GM23338 (cell line): ENCODE results near the gene ARX. TPM values are rescaled to one million over a fixed set of nuclear protein-coding genes. Genes with fewer than 3 reads are reported as not detected.

Experiments
- ATAC-seq: fragments of 200-7000 bp; cut with Tn5 transposase; 3 replicates; pipeline ENCODE4 v1.9.1; 2020
- DNase-seq: peaks from one replicate; pipeline ENCODE4 v3.0.0-alpha.2; 2015; ENCODE audit warnings: low spot score
- H2AFZ ChIP-seq: fragments of 200-600 bp; sonication (generic); 2 replicates; pipeline ENCODE4 v1.8.0; 2016; ENCODE audit warnings: antibody characterized with exemption, mild to moderate bottlenecking, moderate library complexity
- H3F3A ChIP-seq: fragments of 200-600 bp; sonication (generic); replicated peaks from 2 replicates; pipeline ENCODE4 v1.8.0; 2017; ENCODE audit warnings: antibody characterized with exemption, mixed run types, low read depth
- H3K27ac ChIP-seq: fragments of 200-600 bp; sonication (generic); 2 replicates; pipeline ENCODE4 v1.6.1; 2016; ENCODE audit warnings: low read depth
- H3K27me3 ChIP-seq: fragments of 200-600 bp; sonication (generic); 2 replicates; pipeline ENCODE4 v1.8.0; 2016; ENCODE audit warnings: mild to moderate bottlenecking, mixed run types, moderate library complexity; ENCODE audit not compliant: insufficient read depth
- H3K36me3 ChIP-seq: fragments of 200-600 bp; sonication (generic); 2 replicates; pipeline ENCODE4 v1.8.0; 2016; ENCODE audit warnings: mild to moderate bottlenecking; ENCODE audit not compliant: insufficient read depth
- H3K4me1 ChIP-seq: fragments of 200-600 bp; sonication (generic); 2 replicates; pipeline ENCODE4 v1.8.0; 2016; ENCODE audit warnings: mild to moderate bottlenecking, moderate library complexity; ENCODE audit not compliant: insufficient read depth
- H3K4me2 ChIP-seq: fragments of 200-600 bp; sonication (generic); 2 replicates; pipeline ENCODE4 v1.7.1; 2017; ENCODE audit warnings: mixed run types
- H3K4me3 ChIP-seq: fragments of 200-600 bp; sonication (generic); 2 replicates; pipeline ENCODE4 v1.6.1; 2016; ENCODE audit warnings: mixed run types
- H3K79me2 ChIP-seq: fragments of 200-600 bp; sonication (generic); replicated peaks from 2 replicates; pipeline ENCODE4 v1.8.0; 2017; ENCODE audit warnings: mild to moderate bottlenecking; ENCODE audit not compliant: insufficient read depth
- H3K9me2 ChIP-seq: fragments of 200-600 bp; sonication (generic); 2 replicates; pipeline ENCODE4 v1.8.0; 2017; ENCODE audit not compliant: insufficient read depth
- H4K20me1 ChIP-seq: fragments of 200-600 bp; sonication (generic); replicated peaks from 2 replicates; pipeline ENCODE4 v1.8.0; 2017; ENCODE audit warnings: mild to moderate bottlenecking; ENCODE audit not compliant: insufficient read depth
- H3K27ac Mint-ChIP-seq: 2 replicates; pipeline ENCODE4 v1.8.0; 2020; ENCODE audit warnings: inconsistent platforms, mild to moderate bottlenecking, moderate library complexity, mixed read lengths
- H3K27me3 Mint-ChIP-seq: 3 replicates; pipeline ENCODE4 v1.8.0; 2022; ENCODE audit warnings: low read depth, mild to moderate bottlenecking, moderate library complexity, mixed read lengths, inconsistent platforms; ENCODE audit not compliant: insufficient read depth, poor library complexity
- H3K36me3 Mint-ChIP-seq: 3 replicates; pipeline ENCODE4 v1.8.0; 2021; ENCODE audit warnings: low read depth, mild to moderate bottlenecking, inconsistent platforms, moderate library complexity, mixed read lengths
- H3K4me1 Mint-ChIP-seq: 3 replicates; pipeline ENCODE4 v1.8.0; 2020; ENCODE audit warnings: mild to moderate bottlenecking, inconsistent platforms, mixed read lengths
- H3K4me3 Mint-ChIP-seq: 3 replicates; pipeline ENCODE4 v1.8.0; 2021; ENCODE audit warnings: moderate library complexity, mild to moderate bottlenecking, inconsistent platforms, mixed read lengths
- H3K9me3 Mint-ChIP-seq: 3 replicates; pipeline ENCODE4 v1.8.0; 2020; ENCODE audit warnings: moderate library complexity, mild to moderate bottlenecking, inconsistent platforms, mixed read lengths
- CREB1 ChIP-seq: fragments of 250-450 bp; sonication (Bioruptor Pico); IDR thresholded peaks from 2 replicates; pipeline ENCODE4 v1.5.0; 2020; ENCODE audit warnings: low read depth, mild to moderate bottlenecking, moderate library complexity
- EZH2 ChIP-seq: fragments of 200-600 bp; sonication (generic); IDR thresholded peaks from one replicate; pipeline ENCODE4 v1.8.0; 2017; ENCODE audit warnings: antibody characterized with exemption, mild to moderate bottlenecking, low read depth; ENCODE audit not compliant: unreplicated experiment
- EZH2phosphoT487 ChIP-seq: fragments of 200-600 bp; sonication (generic); IDR thresholded peaks from one replicate; pipeline ENCODE4 v1.8.1; 2018; ENCODE audit warnings: antibody characterized with exemption; ENCODE audit not compliant: unreplicated experiment
- JUNB ChIP-seq: IDR thresholded peaks from one replicate; pipeline ENCODE4 v1.6.1; 2016; ENCODE audit warnings: antibody characterized with exemption; ENCODE audit not compliant: unreplicated experiment
- NANOG ChIP-seq: IDR thresholded peaks from 2 replicates; pipeline ENCODE4 v1.6.1; 2016; ENCODE audit warnings: antibody characterized with exemption, borderline replicate concordance
- POLR2AphosphoS5 ChIP-seq: IDR thresholded peaks from 2 replicates; pipeline ENCODE4 v1.6.1; 2016; ENCODE audit warnings: antibody characterized with exemption, low read depth
- STAT1 ChIP-seq: IDR thresholded peaks from one replicate; pipeline ENCODE4 v1.6.1; 2016; ENCODE audit warnings: antibody characterized with exemption; ENCODE audit not compliant: unreplicated experiment
- ZNF114 ChIP-seq: fragments of 250-450 bp; sonication (Bioruptor Pico); IDR thresholded peaks from 2 replicates; pipeline ENCODE4 v1.5.0; 2020; ENCODE audit warnings: mild to moderate bottlenecking, moderate library complexity
- ZNF331 ChIP-seq: fragments of 250-450 bp; sonication (Bioruptor Pico); IDR thresholded peaks from 2 replicates; pipeline ENCODE4 v1.5.0; 2020; ENCODE audit warnings: low read depth, mild to moderate bottlenecking, moderate library complexity
- polyA plus RNA-seq: library from polyadenylated mRNA; unstranded; fragments of >200 nt; fragmentation: Nextera tagmentation; extraction: Ambion mirVana; gene quantifications from 2 replicates; pipeline ENCODE4 v1.2.1, GENCODE V29; 2016
- total RNA-seq: library from RNA; depleted of rRNA; stranded (reverse); fragments of >200 nt; shearing (Covaris generic); gene quantifications from 2 replicates; pipeline ENCODE4 v1.2.3, GENCODE V29; 2014
- TF ChIP-seq, protein P1 (sequence below), 2 experiments: fragments of 200-600 bp in 1 of 2; sonication (generic) in 1 of 2; conservative IDR thresholded peaks; 2 replicates each; pipeline versions ENCODE4 v1.5.1 to v1.6.1; 2016 to 2017; ENCODE audit warnings: antibody characterized with exemption in 2 of 2, low read depth in 2 of 2, mild to moderate bottlenecking in 2 of 2, moderate library complexity in 1 of 2
- TF ChIP-seq, protein P2 (sequence below): IDR thresholded peaks from one replicate; pipeline ENCODE4 v1.6.1; 2018; ENCODE audit warnings: antibody characterized with exemption; ENCODE audit not compliant: unreplicated experiment
- TF ChIP-seq, protein P3 (sequence below): IDR thresholded peaks from 2 replicates; pipeline ENCODE4 v1.6.1; 2016; ENCODE audit warnings: antibody characterized with exemption
- TF ChIP-seq, protein P4 (sequence below): fragments of 250-450 bp; sonication (Bioruptor Pico); IDR thresholded peaks from 2 replicates; pipeline ENCODE4 v1.5.0; 2020; ENCODE audit warnings: mild to moderate bottlenecking, moderate library complexity

ARX gene
- total and polyA plus RNA-seq, 2 experiments from 2014 or later = 0.13 TPM; not detected in 1

DNA sequence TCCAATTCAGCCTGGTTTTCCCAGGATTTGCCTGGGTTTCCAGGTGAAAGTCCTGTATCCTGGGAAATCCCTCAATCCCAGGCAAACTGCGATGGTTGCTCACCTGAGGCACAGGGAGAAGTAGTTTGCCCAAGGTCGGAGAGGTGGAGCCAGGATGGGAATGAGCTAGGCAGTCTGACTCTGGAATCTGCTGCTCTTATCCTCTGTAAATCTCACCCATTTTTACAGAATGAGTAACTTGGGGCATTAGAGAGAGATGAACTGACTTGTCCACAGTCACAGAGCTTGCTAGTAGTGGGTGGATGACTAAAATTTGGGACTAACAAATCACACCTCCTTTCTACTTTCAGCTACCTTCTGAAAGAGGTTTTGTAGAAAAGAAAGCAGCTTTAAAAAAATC is 9.8 kb upstream of the ARX start:
- DNase-seq (no peak), ATAC-seq (no peak)
- H3K27ac Mint-ChIP-seq = no peak overlapping the region
- Histone ChIP-seq H2AFZ (no peak overlapping the region), H3K4me3 (no peak overlapping the region), H3K79me2 (no peaks in the 10 kb centered on the region), H3F3A (no peaks in the 10 kb centered on the region), H3K27me3 (peaks cover 35% of the 10 kb centered on the region), H3K4me2 (no peak overlapping the region), H4K20me1 (no peaks in the 10 kb centered on the region), H3K27ac (no peak overlapping the region), H3K9me2 (no peaks in the 10 kb centered on the region), H3K4me1 (peaks cover 28% of the 10 kb centered on the region), H3K36me3 (no peaks in the 10 kb centered on the region)
- H3K4me1 Mint-ChIP-seq = peaks cover 38% of the 10 kb centered on the region
- H3K27me3 Mint-ChIP-seq = peaks cover 43% of the 10 kb centered on the region
- TF ChIP-seq NANOG = no peak
- TF ChIP-seq, protein P1, sequence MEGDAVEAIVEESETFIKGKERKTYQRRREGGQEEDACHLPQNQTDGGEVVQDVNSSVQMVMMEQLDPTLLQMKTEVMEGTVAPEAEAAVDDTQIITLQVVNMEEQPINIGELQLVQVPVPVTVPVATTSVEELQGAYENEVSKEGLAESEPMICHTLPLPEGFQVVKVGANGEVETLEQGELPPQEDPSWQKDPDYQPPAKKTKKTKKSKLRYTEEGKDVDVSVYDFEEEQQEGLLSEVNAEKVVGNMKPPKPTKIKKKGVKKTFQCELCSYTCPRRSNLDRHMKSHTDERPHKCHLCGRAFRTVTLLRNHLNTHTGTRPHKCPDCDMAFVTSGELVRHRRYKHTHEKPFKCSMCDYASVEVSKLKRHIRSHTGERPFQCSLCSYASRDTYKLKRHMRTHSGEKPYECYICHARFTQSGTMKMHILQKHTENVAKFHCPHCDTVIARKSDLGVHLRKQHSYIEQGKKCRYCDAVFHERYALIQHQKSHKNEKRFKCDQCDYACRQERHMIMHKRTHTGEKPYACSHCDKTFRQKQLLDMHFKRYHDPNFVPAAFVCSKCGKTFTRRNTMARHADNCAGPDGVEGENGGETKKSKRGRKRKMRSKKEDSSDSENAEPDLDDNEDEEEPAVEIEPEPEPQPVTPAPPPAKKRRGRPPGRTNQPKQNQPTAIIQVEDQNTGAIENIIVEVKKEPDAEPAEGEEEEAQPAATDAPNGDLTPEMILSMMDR (conservative IDR thresholded peaks at IDR 0.05; ENCODE audit: low read depth in 2 of 2) = no peak
- TF ChIP-seq, protein P2, sequence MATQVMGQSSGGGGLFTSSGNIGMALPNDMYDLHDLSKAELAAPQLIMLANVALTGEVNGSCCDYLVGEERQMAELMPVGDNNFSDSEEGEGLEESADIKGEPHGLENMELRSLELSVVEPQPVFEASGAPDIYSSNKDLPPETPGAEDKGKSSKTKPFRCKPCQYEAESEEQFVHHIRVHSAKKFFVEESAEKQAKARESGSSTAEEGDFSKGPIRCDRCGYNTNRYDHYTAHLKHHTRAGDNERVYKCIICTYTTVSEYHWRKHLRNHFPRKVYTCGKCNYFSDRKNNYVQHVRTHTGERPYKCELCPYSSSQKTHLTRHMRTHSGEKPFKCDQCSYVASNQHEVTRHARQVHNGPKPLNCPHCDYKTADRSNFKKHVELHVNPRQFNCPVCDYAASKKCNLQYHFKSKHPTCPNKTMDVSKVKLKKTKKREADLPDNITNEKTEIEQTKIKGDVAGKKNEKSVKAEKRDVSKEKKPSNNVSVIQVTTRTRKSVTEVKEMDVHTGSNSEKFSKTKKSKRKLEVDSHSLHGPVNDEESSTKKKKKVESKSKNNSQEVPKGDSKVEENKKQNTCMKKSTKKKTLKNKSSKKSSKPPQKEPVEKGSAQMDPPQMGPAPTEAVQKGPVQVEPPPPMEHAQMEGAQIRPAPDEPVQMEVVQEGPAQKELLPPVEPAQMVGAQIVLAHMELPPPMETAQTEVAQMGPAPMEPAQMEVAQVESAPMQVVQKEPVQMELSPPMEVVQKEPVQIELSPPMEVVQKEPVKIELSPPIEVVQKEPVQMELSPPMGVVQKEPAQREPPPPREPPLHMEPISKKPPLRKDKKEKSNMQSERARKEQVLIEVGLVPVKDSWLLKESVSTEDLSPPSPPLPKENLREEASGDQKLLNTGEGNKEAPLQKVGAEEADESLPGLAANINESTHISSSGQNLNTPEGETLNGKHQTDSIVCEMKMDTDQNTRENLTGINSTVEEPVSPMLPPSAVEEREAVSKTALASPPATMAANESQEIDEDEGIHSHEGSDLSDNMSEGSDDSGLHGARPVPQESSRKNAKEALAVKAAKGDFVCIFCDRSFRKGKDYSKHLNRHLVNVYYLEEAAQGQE = no peak
- no peak for TF ChIP-seq EZH2phosphoT487
- TF ChIP-seq ZNF114 (CRISPR knock-in tag) = no peak
- TF ChIP-seq STAT1 = no peak
- TF ChIP-seq EZH2 = no peak
- TF ChIP-seq, protein P3, sequence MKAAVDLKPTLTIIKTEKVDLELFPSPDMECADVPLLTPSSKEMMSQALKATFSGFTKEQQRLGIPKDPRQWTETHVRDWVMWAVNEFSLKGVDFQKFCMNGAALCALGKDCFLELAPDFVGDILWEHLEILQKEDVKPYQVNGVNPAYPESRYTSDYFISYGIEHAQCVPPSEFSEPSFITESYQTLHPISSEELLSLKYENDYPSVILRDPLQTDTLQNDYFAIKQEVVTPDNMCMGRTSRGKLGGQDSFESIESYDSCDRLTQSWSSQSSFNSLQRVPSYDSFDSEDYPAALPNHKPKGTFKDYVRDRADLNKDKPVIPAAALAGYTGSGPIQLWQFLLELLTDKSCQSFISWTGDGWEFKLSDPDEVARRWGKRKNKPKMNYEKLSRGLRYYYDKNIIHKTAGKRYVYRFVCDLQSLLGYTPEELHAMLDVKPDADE = no peak
- TF ChIP-seq CREB1 = no peak
- TF ChIP-seq POLR2AphosphoS5 = no peak
- TF ChIP-seq ZNF331 (CRISPR knock-in tag) = no peak
- TF ChIP-seq JUNB = no peak
- TF ChIP-seq, protein P4, sequence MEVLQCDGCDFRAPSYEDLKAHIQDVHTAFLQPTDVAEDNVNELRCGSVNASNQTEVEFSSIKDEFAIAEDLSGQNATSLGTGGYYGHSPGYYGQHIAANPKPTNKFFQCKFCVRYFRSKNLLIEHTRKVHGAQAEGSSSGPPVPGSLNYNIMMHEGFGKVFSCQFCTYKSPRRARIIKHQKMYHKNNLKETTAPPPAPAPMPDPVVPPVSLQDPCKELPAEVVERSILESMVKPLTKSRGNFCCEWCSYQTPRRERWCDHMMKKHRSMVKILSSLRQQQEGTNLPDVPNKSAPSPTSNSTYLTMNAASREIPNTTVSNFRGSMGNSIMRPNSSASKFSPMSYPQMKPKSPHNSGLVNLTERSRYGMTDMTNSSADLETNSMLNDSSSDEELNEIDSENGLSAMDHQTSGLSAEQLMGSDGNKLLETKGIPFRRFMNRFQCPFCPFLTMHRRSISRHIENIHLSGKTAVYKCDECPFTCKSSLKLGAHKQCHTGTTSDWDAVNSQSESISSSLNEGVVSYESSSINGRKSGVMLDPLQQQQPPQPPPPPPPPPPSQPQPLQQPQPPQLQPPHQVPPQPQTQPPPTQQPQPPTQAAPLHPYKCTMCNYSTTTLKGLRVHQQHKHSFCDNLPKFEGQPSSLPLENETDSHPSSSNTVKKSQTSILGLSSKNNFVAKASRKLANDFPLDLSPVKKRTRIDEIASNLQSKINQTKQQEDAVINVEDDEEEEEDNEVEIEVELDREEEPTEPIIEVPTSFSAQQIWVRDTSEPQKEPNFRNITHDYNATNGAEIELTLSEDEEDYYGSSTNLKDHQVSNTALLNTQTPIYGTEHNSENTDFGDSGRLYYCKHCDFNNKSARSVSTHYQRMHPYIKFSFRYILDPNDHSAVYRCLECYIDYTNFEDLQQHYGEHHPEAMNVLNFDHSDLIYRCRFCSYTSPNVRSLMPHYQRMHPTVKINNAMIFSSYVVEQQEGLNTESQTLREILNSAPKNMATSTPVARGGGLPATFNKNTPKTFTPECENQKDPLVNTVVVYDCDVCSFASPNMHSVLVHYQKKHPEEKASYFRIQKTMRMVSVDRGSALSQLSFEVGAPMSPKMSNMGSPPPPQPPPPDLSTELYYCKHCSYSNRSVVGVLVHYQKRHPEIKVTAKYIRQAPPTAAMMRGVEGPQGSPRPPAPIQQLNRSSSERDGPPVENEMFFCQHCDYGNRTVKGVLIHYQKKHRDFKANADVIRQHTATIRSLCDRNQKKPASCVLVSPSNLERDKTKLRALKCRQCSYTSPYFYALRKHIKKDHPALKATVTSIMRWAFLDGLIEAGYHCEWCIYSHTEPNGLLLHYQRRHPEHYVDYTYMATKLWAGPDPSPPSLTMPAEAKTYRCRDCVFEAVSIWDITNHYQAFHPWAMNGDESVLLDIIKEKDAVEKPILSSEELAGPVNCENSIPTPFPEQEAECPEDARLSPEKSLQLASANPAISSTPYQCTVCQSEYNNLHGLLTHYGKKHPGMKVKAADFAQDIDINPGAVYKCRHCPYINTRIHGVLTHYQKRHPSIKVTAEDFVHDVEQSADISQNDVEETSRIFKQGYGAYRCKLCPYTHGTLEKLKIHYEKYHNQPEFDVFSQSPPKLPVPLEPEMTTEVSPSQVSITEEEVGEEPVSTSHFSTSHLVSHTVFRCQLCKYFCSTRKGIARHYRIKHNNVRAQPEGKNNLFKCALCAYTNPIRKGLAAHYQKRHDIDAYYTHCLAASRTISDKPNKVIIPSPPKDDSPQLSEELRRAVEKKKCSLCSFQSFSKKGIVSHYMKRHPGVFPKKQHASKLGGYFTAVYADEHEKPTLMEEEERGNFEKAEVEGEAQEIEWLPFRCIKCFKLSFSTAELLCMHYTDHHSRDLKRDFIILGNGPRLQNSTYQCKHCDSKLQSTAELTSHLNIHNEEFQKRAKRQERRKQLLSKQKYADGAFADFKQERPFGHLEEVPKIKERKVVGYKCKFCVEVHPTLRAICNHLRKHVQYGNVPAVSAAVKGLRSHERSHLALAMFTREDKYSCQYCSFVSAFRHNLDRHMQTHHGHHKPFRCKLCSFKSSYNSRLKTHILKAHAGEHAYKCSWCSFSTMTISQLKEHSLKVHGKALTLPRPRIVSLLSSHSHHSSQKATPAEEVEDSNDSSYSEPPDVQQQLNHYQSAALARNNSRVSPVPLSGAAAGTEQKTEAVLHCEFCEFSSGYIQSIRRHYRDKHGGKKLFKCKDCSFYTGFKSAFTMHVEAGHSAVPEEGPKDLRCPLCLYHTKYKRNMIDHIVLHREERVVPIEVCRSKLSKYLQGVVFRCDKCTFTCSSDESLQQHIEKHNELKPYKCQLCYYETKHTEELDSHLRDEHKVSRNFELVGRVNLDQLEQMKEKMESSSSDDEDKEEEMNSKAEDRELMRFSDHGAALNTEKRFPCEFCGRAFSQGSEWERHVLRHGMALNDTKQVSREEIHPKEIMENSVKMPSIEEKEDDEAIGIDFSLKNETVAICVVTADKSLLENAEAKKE (CRISPR knock-in tag) = no peak
- no peak overlapping the region for H3K4me3 Mint-ChIP-seq
- H3K36me3 Mint-ChIP-seq = peaks cover 3% of the 10 kb centered on the region; the same call in 1 of the 3 replicates
- H3K9me3 Mint-ChIP-seq = no peaks in the 10 kb centered on the region
